Stomach (tissue), 9 donors: ENCODE measurements around the gene CLSTN2. TPM values are rescaled to one million over a fixed set of nuclear protein-coding genes. Genes with fewer than 3 reads are reported as not detected.

Experiments
- DNase-seq, 2 donors: peaks; one replicate each; pipeline versions ENCODE4 v3.0.0 to v3.0.0-alpha.2; 2013 to 2019
- H3K27ac ChIP-seq, 5 donors: fragments of 200-600 bp in 4 of 5; sonication (generic) in 4 of 5; one replicate each; pipeline ENCODE4 v1.5.1; 2013 to 2019; ENCODE audit warnings: mild to moderate bottlenecking in 1 of 5, moderate library complexity in 1 of 5
- H3K27me3 ChIP-seq, 3 donors: fragments of 200-600 bp; sonication (generic); one replicate each; pipeline ENCODE4 v1.5.1; 2017 to 2019; ENCODE audit warnings: mixed run types in 1 of 3
- H3K36me3 ChIP-seq, 4 donors: fragments of 200-600 bp; sonication (generic); 1 replicate in 3 of 4; 2 replicates in 1 of 4; pipeline ENCODE4 v1.5.1; 2016 to 2019
- H3K4me1 ChIP-seq, 4 donors: fragments of 200-600 bp; sonication (generic); one replicate each; pipeline ENCODE4 v1.5.1; 2016 to 2019
- H3K4me3 ChIP-seq, 4 donors: fragments of 200-600 bp; sonication (generic) in 3 of 4; one replicate each; pipeline ENCODE4 v1.5.1; 2016 to 2019; ENCODE audit warnings: mild to moderate bottlenecking in 1 of 4
- H3K9me3 ChIP-seq, 4 donors: fragments of 200-600 bp; sonication (generic); one replicate each; pipeline ENCODE4 v1.5.1; 2016 to 2019
- EP300 ChIP-seq: sonication (generic); formaldehyde crosslinking; IDR thresholded peaks from one replicate; pipeline ENCODE4 v1.6.1; 2017; ENCODE audit warnings: antibody characterized with exemption
- POLR2A ChIP-seq, 4 donors: fragments of 450-650 bp; IDR thresholded peaks; one replicate each; pipeline ENCODE4 v1.6.1; 2016; ENCODE audit warnings: antibody characterized with exemption in 4 of 4, control low read depth in 2 of 4, mild to moderate bottlenecking in 1 of 4, moderate library complexity in 1 of 4
- POLR2AphosphoS5 ChIP-seq, 3 donors: sonication (generic); formaldehyde crosslinking; IDR thresholded peaks; one replicate each; pipeline ENCODE4 v1.6.1; 2016; ENCODE audit warnings: antibody characterized with exemption in 3 of 3
- WGBS, 5 donors: extraction: QIAGEN DNeasy Blood & Tissue Kit in 3 of 5; methylation state at CpG; one replicate each; pipeline versions ENCODE4 v1.1.5 to v1.1.7; 2013 to 2018; 5-methylcytosine and 5-hydroxymethylcytosine counted together
- intact Hi-C: fragments of 100-400 bp; cut with DNase I; formaldehyde crosslinking; loops from one replicate; pipeline ENCODE4 v1.15.1; 2023; ENCODE audit warnings: low total_unique reads
- polyA plus RNA-seq, 3 donors: library from polyadenylated mRNA; stranded (reverse); fragments of 200-250 nt; gene quantifications; one replicate each; pipeline ENCODE4 v1.2.3, GENCODE V29; 2013
- total RNA-seq, 5 donors: library from RNA; depleted of rRNA; stranded (reverse); fragments of >200 nt; gene quantifications; one replicate each; pipeline versions ENCODE4 v1.1.0 to v1.2.3, GENCODE V29; 2014 to 2016
- TF ChIP-seq, protein P1 (sequence below), 7 experiments: fragments of 450-650 bp in 4 of 7; fragments of 200-600 bp in 3 of 7; sonication (generic) in 3 of 7; IDR thresholded peaks; one replicate each; pipeline ENCODE4 v1.5.1; 2016 to 2019; ENCODE audit warnings: antibody characterized with exemption in 7 of 7, control low read depth in 2 of 7, mild to moderate bottlenecking in 1 of 7
- donor health status: healthy with polysubstance abuse.
- donor health status: Bipolar disorder and iron deficiency.
- donor health status: healthy.

CLSTN2 gene
- total and polyA plus RNA-seq, 8 donors: 0.10 to 5.4 (median 1.7) TPM

DNA sequence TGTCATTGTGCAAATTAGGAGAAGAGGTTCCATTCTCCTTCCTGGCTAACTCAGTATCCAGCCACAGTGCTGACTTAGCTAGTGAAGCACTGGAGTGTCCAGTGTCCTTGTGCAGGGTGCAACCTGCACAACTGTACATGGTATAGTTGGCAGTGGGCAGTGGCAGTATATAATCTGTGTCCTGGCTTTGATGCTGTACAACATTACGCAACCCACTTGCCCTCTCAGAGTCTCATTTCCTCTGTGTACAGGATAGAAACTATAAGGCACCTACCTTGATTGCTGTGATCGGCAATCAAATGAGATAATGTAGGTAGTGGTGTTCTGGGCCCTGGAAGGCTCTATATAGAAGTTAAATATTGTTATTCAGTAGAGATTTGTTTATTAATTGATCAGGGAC lies 333.6 kb downstream of the CLSTN2 start:
- TF ChIP-seq POLR2A (IDR thresholded peaks at IDR 0.05): no peak
- DNase-seq: no peak
- Histone ChIP-seq H3K27ac (no peak overlapping the region), H3K4me3 (no peak overlapping the region), H3K27me3 (no peaks in the 10 kb centered on the region), H3K9me3 (no peaks in the 10 kb centered on the region), H3K4me1 (no peaks in the 10 kb centered on the region), H3K36me3 (no peaks in the 10 kb centered on the region)
- intact Hi-C loops: no loop called here
- 86 to 93% (median 89%) methylated on average over 2 of the region's 2 CpGs for WGBS, 5 donors

DNA sequence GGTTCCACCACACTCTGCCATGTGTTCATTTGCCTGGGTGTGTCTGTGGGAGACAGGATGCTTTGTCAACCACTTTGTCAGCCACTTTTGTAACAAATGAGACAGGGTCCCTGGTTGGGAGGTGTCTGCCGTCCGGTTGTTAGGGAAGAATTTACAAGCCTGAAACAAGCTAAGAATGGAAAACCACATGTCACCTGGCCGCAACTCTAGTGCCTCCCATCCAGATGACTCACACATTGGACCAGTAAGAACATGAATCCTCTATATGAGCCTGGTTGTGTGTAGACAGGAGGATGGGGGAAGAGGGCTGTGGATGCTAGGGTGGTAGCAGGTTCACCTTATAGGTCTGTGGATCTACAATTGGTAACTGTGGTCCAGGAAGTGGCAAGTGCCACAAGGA lies 335.3 kb downstream of the CLSTN2 start:
- Histone ChIP-seq H3K27me3 (no peaks in the 10 kb centered on the region), H3K27ac (no peak overlapping the region), H3K4me1 (no peaks in the 10 kb centered on the region), H3K9me3 (no peaks in the 10 kb centered on the region), H3K4me3 (no peak overlapping the region), H3K36me3 (no peaks in the 10 kb centered on the region)
- WGBS, 5 donors: 81 to 98% (median 89%) methylated on average over 3 of the region's 3 CpGs
- no peak for DNase-seq
- TF ChIP-seq POLR2AphosphoS5 (IDR thresholded peaks at IDR 0.05) (no peak), EP300 (no peak), POLR2A (IDR thresholded peaks at IDR 0.05) (no peak)
- TF ChIP-seq, protein P1, sequence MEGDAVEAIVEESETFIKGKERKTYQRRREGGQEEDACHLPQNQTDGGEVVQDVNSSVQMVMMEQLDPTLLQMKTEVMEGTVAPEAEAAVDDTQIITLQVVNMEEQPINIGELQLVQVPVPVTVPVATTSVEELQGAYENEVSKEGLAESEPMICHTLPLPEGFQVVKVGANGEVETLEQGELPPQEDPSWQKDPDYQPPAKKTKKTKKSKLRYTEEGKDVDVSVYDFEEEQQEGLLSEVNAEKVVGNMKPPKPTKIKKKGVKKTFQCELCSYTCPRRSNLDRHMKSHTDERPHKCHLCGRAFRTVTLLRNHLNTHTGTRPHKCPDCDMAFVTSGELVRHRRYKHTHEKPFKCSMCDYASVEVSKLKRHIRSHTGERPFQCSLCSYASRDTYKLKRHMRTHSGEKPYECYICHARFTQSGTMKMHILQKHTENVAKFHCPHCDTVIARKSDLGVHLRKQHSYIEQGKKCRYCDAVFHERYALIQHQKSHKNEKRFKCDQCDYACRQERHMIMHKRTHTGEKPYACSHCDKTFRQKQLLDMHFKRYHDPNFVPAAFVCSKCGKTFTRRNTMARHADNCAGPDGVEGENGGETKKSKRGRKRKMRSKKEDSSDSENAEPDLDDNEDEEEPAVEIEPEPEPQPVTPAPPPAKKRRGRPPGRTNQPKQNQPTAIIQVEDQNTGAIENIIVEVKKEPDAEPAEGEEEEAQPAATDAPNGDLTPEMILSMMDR (IDR thresholded peaks at IDR 0.05): no peak
- intact Hi-C loops: no loop called here

DNA sequence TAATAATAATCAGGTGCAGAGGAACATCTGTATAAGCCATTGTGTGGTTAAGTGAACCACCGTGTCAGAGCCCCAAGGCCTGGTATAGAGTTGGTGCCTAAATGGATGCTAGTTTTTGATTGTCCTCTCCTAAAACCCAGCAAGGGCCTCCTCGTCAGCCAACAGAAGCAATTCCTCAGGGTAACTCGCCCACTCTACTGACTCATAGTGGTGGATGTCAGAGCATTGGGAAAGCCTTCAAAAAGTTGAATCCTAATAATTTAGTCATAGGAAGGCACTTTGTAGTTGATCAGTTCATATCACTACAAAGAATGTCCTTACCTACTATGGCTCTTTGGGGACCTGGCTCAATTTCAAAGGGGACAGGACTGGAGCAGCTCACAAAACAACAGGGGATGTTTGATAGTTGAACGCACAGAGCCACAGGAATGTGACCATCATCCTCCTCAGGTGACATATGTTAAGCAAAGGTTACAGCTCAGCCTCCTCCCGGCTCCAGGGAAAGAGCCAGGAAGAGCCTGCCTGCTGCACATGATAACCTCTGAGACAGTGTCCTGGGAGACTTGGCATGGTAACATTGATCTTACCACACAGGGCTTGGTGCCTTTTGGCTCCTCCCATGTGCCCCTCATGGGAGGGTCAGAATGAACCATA lies 338.7 kb downstream of the CLSTN2 start:
- intact Hi-C loops: no loop called here
- TF ChIP-seq, protein P1 (IDR thresholded peaks at IDR 0.05): no peak
- TF ChIP-seq POLR2A (IDR thresholded peaks at IDR 0.05) (no peak), EP300 (no peak), POLR2AphosphoS5 (IDR thresholded peaks at IDR 0.05) (no peak)
- H3K27me3 ChIP-seq: peaks cover 0 to 3% (median 0%) of the 10 kb centered on the region in 3 donors
- WGBS, 5 donors: 44 to 62% (median 56%) methylated on average over 5 of the region's 5 CpGs
- H3K4me3 ChIP-seq: no peak overlapping the region
- no peaks in the 10 kb centered on the region for H3K36me3 ChIP-seq
- H3K9me3 ChIP-seq: no peaks in the 10 kb centered on the region
- no peaks in the 10 kb centered on the region for H3K4me1 ChIP-seq
- no peak overlapping the region for H3K27ac ChIP-seq
- no peak for DNase-seq

DNA sequence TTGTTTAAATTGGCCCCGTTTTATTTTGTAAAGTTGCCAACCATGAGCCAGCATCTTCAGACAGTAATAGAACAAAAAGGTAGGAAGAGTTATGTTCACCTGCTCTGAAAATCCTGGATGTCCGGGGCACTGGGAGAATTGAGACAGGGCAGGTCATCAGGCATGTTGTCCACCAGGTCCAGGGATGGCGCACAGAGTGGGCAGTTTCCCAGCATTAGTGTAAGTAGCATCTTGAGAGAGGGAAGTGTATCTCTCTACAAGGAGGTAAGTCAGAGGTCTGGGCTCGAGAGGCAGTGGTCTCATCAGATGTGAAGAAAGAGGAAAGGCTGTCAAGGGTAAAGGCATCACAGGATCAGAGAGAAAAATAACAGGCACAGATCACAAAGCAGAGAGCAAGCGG lies 339.4 kb downstream of the CLSTN2 start:
- H3K4me3 ChIP-seq: no peak overlapping the region
- no peak for TF ChIP-seq POLR2AphosphoS5 (IDR thresholded peaks at IDR 0.05)
- intact Hi-C loops: no loop called here
- WGBS, 5 donors: 72 to 80% (median 76%) methylated on average over 5 of the region's 5 CpGs
- H3K27ac ChIP-seq: no peak overlapping the region
- no peak for DNase-seq
- H3K36me3 ChIP-seq: no peaks in the 10 kb centered on the region
- H3K27me3 ChIP-seq: peaks cover 0 to 5% (median 0%) of the 10 kb centered on the region in 3 donors
- no peaks in the 10 kb centered on the region for H3K9me3 ChIP-seq
- no peaks in the 10 kb centered on the region for H3K4me1 ChIP-seq

DNA sequence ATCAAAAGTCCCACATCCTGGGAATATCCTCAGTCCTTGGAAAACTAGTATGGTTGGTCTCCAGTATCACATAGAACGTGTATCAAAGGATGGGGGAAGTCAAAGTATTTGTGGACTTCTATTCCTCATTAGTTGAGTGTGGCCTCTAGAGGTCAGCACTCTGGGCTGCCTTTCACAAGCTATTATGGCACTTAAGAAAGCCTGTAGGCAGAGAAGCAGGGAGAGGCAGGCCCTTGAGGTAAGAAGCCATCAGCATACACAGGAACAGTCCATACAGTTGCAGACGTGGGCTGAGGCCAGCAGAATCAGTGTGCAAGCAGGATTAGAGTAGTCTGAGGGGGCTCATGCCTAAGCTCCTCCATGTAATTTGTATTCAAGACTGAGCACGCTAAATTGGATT lies 341.7 kb downstream of the CLSTN2 start:
- Histone ChIP-seq H3K27ac (no peak overlapping the region), H3K9me3 (no peaks in the 10 kb centered on the region), H3K27me3 (peaks cover 0 to 5% (median 0%) of the 10 kb centered on the region in 3 donors), H3K4me1 (no peaks in the 10 kb centered on the region), H3K4me3 (no peak overlapping the region), H3K36me3 (no peaks in the 10 kb centered on the region)
- TF ChIP-seq POLR2A (IDR thresholded peaks at IDR 0.05) (no peak), EP300 (no peak), POLR2AphosphoS5 (IDR thresholded peaks at IDR 0.05) (no peak)
- TF ChIP-seq, protein P1 (IDR thresholded peaks at IDR 0.05): no peak
- peak; percentile 26 to 29 for DNase-seq
- WGBS, 5 donors: 35 to 52% (median 39%) methylated on average over 3 of the region's 3 CpGs
- intact Hi-C loops: no loop called here
